Mesodermal cell (in vitro differentiated cells): ENCODE data around the gene RETN.
"Not testable (repeated sequence)": the region's sequence is repeated elsewhere in the genome, so short reads cannot be mapped to it uniquely, and the experiment has no call there.

Experiments
- H3K27ac ChIP-seq: 2 replicates; pipeline ENCODE4 v1.7.0; 2013; ENCODE audit warnings: mild to moderate bottlenecking, low read depth, low read length, moderate library complexity; ENCODE audit not compliant: severe bottlenecking
- H3K36me3 ChIP-seq: 2 replicates; pipeline ENCODE4 v1.7.1; 2013; ENCODE audit warnings: mild to moderate bottlenecking, low read length, moderate library complexity; ENCODE audit not compliant: control insufficient read depth, insufficient read depth
- H3K4me1 ChIP-seq: one replicate; pipeline ENCODE4 v1.7.1; 2013; ENCODE audit warnings: mild to moderate bottlenecking, low read length; ENCODE audit not compliant: insufficient read depth, control insufficient read depth, poor library complexity, severe bottlenecking
- H3K4me3 ChIP-seq: 2 replicates; pipeline ENCODE4 v1.7.0; 2013; ENCODE audit warnings: low read length, control low read depth, mild to moderate bottlenecking; ENCODE audit not compliant: insufficient read depth, poor library complexity, severe bottlenecking; ENCODE audit errors: extremely low read depth
- H3K9me3 ChIP-seq: 2 replicates; pipeline ENCODE4 v1.7.1; 2013; ENCODE audit warnings: mild to moderate bottlenecking, low read length, moderate library complexity; ENCODE audit not compliant: control insufficient read depth
- WGBS, 2 experiments: methylation state at CpG; one replicate each; pipeline ENCODE4 v1.1.5; 2013; ENCODE audit warnings: missing lambda C conversion rate in 2 of 2; ENCODE audit not compliant: insufficient coverage in 2 of 2; 5-methylcytosine and 5-hydroxymethylcytosine counted together

Gene RETN

DNA sequence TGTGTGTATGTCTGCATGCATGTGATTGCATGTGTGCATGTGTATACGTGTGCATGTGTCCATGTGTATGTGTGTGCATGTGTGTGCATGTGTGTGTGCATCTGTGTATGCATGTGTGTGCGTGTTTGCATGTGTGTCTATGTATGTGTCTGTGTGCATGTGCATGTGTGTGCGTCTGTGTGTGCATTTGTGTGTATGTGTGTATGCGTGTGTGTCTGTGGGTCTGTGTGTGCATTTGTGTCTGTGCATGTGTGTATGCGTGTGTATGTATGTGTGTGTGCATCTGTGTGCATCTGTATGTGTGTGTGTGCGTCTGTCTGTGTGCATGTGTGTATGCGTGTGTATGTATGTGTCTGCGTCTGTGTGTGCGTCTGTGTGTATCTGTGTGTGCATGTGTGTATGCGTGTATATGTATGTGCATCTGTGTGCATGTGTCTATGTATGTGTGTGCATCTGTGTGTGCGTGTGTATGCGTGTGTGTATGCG, 28.9 kb upstream of the RETN start:
- no peaks in the 10 kb centered on the region for H3K9me3 ChIP-seq
- no peak overlapping the region for H3K4me3 ChIP-seq
- H3K4me1 ChIP-seq = no peaks in the 10 kb centered on the region
- H3K27ac ChIP-seq = no peak overlapping the region
- WGBS, 2 experiments = 94% methylated on average over 11 to 13 of the region's 13 CpGs
- no peaks in the 10 kb centered on the region for H3K36me3 ChIP-seq

DNA sequence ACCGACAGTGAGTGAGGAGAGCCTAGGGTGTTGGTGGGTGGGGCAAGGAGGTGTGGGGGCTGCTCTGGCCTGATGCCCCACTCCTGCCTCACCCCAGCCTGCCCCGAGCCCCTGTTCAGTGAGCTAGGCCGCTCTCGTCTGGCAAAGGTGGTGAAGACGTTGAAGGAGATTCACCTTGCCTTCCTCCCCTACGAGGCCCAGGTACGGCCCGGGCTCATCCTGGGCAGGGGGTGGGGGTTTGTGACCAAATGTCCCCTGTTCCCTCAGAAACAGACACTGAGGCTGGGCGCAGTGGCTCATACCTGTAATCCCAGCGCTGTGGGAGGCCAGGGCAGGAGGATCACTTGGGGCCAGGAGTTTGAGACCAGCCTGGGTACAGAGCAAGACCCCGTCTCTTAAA, 28.0 kb upstream of the RETN start:
- Histone ChIP-seq H3K27ac (no peak overlapping the region), H3K4me1 (no peaks in the 10 kb centered on the region), H3K36me3 (no peaks in the 10 kb centered on the region), H3K4me3 (no peak overlapping the region), H3K9me3 (no peaks in the 10 kb centered on the region)
- WGBS, 2 experiments = 95 to 100% methylated on average over 6 to 9 of the region's 11 CpGs

DNA sequence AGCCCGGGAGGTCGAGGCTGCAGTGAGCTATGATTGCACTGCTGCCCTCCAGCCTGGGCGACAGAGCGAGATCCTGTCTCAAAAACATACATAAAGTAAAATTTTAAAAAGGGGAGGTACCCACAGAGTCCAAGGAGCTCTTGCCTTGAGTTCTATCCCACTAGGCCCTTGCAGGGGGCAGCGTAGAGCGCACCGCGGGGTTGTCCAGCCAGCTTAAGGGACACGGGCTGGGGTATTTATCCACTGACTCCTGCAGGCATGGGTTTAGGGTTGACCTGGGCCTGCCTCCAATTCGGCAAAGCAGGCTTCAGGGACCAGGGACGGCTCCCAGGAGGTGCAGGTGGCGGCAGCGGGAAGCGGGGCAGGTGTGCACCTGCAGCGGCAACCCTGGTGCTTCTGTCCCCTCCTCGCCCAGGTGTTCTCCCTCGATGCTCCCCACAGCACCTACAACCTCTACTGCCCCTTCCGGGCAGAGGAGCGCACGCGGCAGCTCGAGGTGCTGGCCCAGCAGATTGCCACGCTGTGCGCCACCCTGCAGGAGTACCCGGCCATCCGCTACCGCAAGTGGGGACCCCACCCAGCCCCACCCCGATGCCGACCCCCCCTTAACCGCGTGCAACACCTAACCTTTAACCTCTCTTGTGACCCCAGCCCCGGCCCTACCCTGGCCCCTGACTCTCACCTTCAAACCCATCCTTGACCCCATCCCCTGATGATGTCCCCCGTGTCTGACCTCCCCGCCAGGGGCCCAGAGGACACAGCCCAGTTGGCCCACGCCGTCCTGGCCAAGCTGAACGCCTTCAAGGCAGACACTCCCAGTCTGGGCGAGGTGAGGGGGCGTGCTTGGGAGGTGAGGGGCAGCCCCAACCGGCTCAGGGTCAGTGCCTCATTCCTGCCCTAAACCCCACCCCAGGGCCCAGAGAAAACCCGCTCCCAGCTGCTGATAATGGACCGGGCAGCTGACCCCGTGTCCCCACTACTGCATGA, 27.3 kb upstream of the RETN start:
- WGBS, 2 experiments = 86 to 90% methylated on average over 30 to 32 of the region's 43 CpGs
- H3K9me3 ChIP-seq = no peaks in the 10 kb centered on the region
- H3K4me3 ChIP-seq = no peak overlapping the region
- no peaks in the 10 kb centered on the region for H3K36me3 ChIP-seq
- H3K27ac ChIP-seq = no peak overlapping the region
- H3K4me1 ChIP-seq = no peaks in the 10 kb centered on the region

DNA sequence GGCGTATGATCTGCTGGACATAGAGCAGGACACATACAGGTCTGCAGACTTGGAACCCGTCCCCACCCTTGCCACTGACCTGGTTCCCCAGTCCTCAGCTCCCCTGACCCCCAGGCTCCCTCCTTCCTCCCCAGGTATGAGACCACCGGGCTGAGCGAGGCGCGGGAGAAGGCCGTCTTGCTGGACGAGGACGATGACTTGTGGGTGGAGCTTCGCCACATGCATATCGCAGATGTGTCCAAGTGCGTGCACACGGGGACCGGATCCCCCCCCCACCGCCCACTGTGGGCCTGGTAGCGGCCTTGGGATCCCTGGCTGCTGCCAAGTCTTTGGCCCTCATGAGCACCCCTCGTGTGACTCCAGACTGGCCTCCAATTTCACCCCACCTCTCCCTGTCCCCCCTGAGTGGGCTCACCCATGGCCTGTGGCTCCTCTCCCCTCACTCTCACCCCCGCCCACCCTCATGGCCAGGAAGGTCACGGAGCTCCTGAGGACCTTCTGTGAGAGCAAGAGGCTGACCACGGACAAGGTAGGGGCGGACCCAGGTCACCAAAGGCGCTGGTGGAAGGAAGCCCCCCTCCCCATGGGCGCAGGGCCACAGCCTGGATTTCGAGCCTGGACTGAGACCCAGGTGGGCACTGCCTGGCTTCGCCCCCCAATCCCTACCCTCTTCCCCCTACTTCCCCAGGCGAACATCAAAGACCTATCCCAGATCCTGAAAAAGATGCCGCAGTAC, 26.4 kb upstream of the RETN start:
- WGBS, 2 experiments = 96% methylated on average over 18 to 22 of the region's 27 CpGs
- Histone ChIP-seq H3K4me1 (no peaks in the 10 kb centered on the region), H3K4me3 (no peak overlapping the region), H3K36me3 (no peaks in the 10 kb centered on the region), H3K27ac (no peak overlapping the region), H3K9me3 (no peaks in the 10 kb centered on the region)

DNA sequence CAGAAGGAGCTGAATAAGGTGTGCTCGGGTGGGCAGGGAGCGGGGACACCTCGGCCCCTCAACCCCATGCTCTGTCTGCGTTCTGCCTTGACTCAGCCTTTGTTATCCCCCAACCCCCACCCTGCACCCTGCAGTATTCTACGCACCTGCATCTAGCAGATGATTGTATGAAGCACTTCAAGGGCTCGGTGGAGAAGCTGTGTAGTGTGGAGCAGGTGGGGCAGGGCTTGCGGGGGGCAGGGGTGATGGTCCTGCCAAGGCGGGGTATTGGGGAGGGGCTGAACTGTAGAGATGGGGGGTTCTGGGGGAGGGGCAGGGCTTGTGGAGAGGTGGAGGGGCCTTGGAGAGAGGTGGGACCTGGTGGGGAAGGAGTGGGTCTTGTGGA, 25.8 kb upstream of the RETN start:
- H3K36me3 ChIP-seq = no peaks in the 10 kb centered on the region
- no peak overlapping the region for H3K4me3 ChIP-seq
- H3K9me3 ChIP-seq = no peaks in the 10 kb centered on the region
- 91 to 96% methylated on average over 4 to 5 of the region's 8 CpGs for WGBS, 2 experiments
- H3K27ac ChIP-seq = no peak overlapping the region
- no peaks in the 10 kb centered on the region for H3K4me1 ChIP-seq

DNA sequence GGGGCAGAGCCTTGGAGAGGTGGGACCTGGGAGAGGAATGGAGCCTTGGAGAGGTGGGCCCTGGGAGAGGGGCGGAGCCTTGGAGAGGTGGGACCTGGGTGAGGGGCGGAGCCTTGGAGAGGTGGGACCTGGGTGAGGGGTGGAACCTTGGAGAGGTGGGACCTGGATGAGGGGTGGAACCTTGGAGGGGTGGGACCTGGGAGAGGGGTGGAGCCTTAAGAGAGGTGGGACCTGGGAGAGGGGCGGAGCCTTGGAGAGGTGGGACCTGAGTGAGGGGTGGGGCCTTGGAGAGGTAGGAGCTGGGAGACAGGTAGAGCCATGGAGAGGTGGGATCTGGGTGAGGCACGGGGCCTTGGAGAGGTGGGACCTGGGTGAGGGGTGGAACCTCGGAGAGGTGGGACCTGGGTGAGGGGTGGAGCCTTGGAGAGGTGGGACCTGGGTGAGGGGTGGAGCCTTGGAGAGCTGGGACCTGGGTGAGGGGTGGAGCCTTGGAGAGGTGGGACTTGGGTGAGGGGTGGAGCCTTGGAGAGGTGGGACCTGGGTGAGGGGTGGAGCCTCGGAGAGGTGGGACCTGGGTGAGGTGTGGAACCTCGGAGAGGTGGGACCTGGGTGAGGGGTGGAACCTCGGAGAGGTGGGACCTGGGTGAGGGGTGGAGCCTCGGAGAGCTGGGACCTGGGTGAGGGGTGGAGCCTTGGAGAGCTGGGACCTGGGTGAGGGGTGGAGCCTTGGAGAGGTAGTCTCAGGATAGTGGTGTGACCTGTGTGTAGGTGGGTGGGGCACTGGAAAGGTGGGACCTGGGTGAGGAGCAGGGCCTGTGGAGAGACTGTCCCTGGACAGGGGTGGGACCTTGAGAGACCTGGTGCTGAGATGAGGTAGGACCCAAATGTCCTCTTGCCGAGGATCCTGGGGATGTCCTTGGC, 25.0 kb upstream of the RETN start:
- H3K4me1 ChIP-seq, H3K27ac ChIP-seq, H3K9me3 ChIP-seq, H3K4me3 ChIP-seq, H3K36me3 ChIP-seq: not testable (repeated sequence)
- WGBS, 2 experiments = 74 to 80% methylated on average over 6 to 10 of the region's 10 CpGs

DNA sequence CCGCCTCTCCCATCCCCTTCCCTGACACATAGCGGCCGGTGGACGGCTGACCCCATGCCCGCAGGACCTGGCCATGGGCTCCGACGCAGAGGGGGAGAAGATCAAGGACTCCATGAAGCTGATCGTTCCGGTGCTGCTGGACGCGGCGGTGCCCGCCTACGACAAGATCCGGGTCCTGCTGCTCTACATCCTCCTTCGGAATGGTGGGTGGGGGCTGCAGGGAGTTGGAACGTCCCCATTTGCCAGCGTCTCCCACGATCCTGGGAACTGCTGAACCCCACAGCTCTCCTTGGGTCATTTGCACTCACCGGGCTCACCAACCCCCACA, 24.3 kb upstream of the RETN start:
- Histone ChIP-seq H3K36me3 (no peaks in the 10 kb centered on the region), H3K9me3 (no peaks in the 10 kb centered on the region), H3K4me1 (no peaks in the 10 kb centered on the region), H3K27ac (no peak overlapping the region), H3K4me3 (no peak overlapping the region)
- 94 to 96% methylated on average over 16 to 17 of the region's 20 CpGs for WGBS, 2 experiments

DNA sequence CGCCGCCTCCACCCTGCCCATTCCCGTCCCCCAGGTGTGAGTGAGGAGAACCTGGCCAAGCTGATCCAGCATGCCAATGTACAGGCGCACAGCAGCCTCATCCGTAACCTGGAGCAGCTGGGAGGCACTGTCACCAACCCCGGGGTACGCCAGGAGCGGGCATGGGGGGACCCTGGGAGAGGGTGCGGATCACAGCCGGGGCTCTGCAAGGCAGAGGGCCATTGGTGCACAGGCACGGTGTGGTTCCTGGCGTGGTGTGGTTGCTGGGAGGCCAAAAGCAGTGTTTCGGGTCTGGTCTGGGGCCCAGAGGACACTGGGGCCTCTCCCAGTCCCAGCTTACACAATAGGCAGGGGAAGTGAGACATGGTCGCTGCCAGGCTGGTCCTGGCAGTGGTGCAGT, 23.7 kb upstream of the RETN start:
- 95 to 99% methylated on average over 10 to 11 of the region's 14 CpGs for WGBS, 2 experiments
- Histone ChIP-seq H3K4me1 (no peaks in the 10 kb centered on the region), H3K36me3 (no peaks in the 10 kb centered on the region), H3K4me3 (no peak overlapping the region), H3K27ac (no peak overlapping the region), H3K9me3 (no peaks in the 10 kb centered on the region)

DNA sequence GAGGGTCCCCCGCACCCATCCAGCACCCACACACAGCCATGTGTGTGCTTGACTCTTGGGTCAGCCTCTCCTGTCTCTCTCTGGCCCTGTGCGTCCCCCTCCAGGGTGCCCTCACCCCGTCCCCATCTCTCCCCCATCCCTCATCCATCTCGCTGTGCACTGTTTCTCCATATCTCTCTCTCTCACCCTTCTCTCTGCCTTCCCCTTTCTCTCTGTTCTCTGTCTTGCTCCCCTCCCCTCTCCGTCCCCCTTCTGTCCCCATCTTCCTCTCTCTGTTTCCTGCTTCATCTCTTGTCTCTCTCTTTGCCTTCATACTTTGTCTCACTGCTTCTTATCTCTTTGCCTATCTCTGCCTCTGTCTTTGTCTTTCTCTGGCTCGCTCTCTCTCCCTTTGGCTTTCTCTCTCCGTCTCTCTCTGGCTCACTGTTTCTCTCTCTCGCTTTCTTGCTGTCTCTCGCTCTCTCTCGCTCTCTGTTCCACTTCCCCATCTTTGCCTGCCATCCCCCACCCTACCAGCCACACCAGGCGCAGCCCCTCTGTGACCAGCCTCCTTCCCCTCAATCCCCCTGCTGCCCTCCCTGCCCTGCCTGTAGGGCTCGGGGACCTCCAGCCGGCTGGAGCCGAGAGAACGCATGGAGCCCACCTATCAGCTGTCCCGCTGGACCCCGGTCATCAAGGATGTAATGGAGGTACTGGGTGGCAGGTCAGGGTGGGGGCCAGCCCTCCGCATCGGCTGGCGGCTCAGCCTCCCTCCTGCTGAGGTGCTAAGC, 23.0 kb upstream of the RETN start:
- 86 to 88% methylated on average over 11 to 15 of the region's 20 CpGs for WGBS, 2 experiments
- H3K9me3 ChIP-seq = no peaks in the 10 kb centered on the region
- H3K4me3 ChIP-seq = no peak overlapping the region
- H3K27ac ChIP-seq = no peak overlapping the region
- no peaks in the 10 kb centered on the region for H3K36me3 ChIP-seq
- H3K4me1 ChIP-seq = no peaks in the 10 kb centered on the region

DNA sequence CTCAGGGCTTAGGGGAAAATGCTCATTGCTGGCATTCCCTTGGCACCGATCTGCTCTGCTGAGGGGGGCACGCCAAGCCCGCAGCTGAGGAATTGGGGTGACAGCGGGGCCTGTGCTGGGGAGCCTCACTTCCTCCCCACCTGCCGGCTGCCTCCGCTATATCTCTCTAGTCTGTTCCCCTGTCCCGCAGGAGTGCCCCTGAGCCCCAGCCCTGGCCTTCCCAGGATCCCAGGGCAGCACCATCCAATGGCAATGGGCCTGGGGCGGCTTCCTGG, 22.5 kb upstream of the RETN start:
- H3K36me3 ChIP-seq = no peaks in the 10 kb centered on the region
- no peak overlapping the region for H3K27ac ChIP-seq
- H3K9me3 ChIP-seq = no peaks in the 10 kb centered on the region
- WGBS, 2 experiments = 84 to 88% methylated on average over 5 to 8 of the region's 8 CpGs
- no peaks in the 10 kb centered on the region for H3K4me1 ChIP-seq
- no peak overlapping the region for H3K4me3 ChIP-seq
